EL (cell line): ENCODE results near the gene LARP4.
"Not testable (repeated sequence)": the region's sequence is repeated elsewhere in the genome, so short reads cannot be mapped to it uniquely, and the experiment has no call there.

ENCODE experiments used
- DNase-seq: peaks from one replicate; pipeline ENCODE4 v3.0.0-alpha.2; 2016

LARP4 gene

DNA sequence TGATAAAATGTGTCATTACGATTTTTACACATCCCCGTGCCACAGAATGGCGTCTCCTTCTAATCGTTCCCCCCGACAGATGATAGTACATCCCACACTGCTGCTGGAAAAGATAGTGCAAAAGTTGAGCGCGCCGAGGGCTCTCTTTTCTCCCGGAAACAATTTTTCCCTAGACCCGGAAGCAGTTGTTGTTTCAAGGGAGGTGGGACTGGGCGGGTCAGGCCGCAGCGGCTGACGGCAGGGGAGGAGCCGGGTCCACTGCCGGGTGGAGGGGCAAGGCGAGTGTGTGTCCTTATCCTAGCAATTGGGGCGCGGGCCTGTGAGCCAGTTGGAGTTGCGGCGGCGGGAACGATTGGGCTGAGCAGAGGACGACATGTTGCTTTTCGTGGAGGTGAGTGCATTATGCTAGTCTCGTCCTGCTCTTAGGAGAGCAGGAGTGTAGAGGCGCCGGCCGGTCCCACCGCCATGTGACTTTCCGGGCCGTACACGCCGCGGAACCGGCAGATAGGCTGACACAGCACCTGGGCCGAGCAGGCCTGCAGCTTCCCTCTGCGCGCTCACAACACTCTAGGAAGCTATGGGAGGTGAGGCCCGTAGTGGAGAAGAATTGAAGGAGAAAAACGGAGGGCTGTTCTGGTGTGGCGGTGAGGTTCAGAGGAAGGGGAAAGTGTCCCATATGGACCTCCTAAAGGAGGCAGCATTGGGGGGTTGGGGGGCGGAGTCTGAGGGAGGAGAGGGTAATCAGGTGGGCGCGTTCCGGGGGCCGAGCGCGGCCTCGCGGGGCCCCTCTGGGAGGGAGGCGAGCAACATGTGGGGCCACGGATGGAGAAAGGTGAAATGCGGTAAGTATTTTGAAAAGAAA lies at the start of gene LARP4:
Gene LARP4, plus strand, starts transcription at position 248 of the 862 bp plus-strand sequence. Its CDS starts 126 bp downstream, at position 374.
- peak; percentile 96 for DNase-seq

DNA sequence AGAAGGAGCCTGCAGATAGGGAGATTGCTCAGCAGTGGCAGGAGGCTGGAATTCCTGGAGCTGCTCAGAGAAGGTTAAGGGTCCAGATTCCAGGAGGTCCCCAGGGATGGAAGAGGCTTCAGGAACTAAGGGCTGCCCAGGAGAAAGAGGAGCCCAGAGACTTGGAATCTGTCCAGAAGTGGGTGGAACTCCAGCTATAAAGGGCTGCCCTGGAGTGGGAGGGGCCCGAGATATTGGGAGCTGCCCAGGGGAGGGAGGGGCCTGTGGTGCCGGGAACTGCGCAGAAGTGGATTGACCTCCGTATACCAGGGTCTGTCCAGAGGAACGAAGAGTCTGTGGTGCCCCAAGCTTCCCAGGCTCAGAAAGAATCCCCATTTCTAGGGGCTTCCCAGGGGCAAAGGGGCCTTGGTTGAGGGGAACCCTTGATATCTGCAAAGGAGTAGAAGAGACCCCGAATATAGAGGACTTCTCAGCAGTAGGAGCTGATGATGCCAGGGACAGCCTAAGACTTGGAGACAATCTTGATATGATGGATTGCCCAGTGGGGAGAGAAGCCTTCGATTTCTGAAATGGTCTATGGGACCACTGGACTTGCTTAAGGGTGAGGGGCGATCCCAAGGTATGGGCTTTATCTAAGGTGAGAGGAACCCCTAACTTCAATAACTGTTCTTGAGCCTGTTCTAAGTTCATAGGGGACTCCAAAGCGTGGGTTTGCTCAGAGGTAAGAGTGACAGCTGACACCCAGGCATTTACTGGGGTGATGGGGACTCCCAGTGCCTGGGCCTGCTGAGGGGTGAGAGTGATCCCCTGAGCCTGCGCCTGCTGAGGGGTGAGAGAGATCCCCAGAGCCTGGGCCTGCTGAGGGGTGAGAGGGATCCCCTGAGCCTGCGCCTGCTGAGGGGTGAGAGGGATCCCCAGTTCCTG lies 49.3 kb upstream of the LARP4 start:
- no peak for DNase-seq

DNA sequence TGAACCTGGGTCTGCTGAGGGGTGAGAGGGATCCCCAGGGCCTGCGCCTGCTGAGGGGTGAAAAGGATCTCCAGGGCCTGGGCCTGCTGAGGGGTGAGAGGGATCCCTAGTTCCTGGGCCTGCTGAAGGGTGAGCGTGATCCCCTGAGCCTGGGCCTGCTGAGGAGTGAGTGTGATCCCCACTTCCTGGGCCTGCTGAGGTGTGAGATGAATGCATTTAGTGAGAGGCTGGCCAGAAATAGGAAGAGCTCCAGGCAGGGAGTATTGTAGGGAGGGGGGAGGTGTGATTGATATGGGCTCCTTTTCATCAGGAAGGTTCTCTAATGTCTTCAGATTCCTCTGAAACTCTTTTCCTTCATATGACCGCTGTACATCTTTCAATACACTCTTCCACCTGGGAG lies 47.3 kb upstream of the LARP4 start:
- DNase-seq, result no peak

DNA sequence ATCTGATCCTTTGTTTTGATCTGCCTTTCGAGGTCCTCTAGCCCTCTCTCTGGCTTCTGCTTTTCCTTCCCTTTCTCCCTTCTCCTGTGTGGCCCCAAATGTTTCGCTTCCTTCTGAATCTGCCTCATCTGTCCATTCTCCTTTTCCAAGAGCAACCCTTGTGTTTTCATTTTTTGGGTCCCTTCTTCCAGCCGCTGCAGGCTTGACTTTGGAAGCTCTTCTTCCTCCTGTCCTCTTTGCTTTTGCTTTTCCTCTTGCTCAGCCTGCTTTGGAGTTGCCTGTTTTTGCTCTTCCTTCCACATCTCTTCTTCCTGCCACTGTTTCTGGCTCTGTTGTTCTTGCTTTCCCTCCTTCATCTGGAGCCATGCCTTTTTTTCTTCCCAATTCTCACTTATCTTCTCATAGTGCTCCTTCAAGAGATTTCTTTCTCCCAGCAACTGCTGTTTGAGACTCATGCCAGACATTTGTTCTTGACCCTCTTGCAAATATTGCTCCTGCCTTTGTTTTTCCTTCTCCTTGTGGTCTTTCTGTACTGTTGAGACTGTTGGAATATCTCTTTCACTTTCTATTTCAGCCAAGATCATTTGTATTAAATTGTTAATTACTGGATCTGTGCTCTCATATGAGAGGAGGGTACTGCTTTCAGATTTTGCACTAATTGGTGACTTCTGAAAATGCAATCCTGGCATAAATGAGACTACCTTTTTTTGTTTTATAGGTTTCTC lies 46.7 kb upstream of the LARP4 start:
- no peak for DNase-seq

GRCh38 chr12:50354908-50355307 lies 45.8 kb upstream of the LARP4 start:
- DNase-seq, result no peak

- no peak for DNase-seq
Observed at GRCh38 chr12:50355365-50355764, 45.3 kb upstream of the LARP4 start.

DNA sequence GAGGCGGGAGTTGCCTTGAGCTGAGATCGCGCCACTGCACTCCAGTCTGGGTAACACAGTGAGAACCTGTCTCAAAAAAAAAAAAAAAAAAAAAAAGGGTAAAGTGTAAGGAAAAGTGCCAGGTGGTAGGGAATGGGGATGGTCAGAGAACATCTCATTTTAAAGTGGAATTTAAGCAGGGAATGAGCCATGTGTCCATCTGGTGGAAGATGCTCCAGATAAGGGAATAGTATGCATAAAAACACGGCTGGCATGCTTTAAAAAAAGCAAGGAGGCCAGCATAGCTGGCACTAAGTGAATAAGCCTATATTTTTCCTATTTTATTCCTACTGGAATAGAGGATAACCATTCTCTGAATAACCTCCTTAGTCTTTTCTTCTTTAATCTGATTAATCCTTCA lies 38.0 kb upstream of the LARP4 start:
- no peak for DNase-seq

- no peak for DNase-seq
Observed at GRCh38 chr12:50363141-50363540, 37.5 kb upstream of the LARP4 start.

DNA sequence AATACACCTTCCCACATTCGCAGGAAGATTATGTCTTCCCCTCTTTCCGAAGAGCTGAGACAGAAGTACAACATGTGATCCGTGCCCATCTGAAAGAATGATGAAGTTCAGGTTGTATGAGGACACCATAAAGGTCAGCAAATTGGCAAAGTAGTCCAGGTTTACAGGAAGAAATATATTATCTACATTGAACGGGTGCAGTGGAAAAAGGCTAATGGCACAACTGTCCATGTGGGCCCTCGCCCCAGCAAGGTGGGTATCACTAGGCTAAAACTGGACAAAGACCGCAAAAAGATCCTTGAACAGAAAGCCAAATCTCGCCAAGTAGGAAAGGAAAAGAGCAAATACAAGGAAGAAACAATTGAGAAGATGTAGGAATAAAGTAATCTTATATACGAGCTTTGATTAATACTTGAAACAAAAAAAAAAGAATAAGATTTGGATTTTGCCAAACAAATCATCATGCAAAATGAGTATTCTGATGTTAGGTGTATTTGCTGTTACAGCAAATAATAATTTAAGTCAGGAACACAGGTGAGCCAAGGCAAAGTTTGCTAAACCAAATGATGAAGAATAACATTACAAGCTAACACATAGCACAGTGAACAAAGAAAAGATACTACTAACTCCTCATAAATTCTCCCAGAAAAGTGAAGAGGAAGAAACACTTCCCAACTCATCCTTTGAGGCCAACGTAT lies 34.8 kb upstream of the LARP4 start:
- DNase-seq, result no peak

DNA sequence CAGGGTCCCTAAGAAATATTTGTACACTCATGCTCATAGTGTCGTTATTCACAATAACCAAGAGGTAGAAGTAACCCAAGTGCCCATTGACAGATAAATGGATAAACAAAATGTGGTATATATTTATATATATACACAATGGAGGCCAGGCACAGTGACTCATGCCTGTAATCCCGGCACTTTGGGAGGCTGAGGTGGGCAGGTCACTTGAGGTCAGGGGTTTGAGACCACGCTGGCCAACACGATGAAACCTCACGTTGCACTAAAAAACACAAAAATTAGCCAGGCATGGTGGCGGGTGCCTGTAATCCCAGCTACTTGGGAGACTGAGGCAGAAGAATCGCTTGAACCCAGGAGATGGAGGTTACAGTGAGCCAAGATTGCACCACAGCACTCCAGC lies 30.0 kb upstream of the LARP4 start:
- DNase-seq, result not testable (repeated sequence)

GRCh38 chr12:50375802-50376201 lies 24.9 kb upstream of the LARP4 start:
- DNase-seq, result no peak

DNA sequence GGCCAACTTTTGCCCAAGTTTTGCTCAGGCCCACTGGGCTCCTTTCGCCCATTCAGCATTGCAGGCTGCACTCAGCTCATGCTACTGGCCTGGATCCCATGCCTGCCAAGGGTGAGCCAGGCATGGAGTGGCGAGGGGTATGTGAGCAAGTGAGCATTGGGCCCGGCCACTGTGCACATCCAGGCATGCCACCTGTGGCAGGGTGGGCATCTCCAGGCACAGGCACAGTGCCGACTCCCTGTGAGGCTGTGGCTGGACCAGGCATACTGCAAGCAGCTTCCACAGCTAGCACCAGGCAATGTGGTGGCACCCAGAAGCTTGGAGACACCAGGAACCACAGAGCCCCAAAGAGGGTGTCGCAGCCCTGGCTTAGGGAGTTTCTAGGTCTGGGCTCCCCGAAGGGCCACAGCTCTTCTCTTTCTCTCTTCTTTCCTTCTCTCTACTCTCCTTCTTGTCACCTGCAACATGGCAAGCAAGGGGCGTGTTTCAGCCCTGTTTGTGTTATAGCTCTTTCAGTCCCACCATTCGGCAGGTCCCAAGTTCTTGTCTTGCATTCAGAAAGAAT lies 19.8 kb upstream of the LARP4 start:
- DNase-seq, result no peak

DNA sequence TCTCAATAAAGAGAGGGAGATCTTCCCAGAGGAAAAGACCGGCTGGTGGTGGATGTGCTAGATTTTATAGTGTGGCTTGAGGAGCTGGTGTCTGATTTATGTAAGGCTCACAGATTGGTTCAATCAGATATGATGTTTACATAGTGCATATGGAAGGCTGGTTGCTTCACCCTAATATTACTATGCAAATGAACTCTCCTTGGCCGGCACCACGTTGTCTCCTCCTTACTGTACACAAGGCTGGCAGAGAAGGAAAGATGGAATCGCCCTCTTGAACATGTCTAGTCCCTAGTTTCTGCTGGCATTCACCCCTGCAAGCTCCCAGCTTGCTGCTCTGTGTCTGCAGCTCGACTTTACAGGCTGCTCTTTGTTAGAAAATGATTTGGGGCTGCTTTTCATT lies 13.2 kb upstream of the LARP4 start:
- no peak for DNase-seq

DNA sequence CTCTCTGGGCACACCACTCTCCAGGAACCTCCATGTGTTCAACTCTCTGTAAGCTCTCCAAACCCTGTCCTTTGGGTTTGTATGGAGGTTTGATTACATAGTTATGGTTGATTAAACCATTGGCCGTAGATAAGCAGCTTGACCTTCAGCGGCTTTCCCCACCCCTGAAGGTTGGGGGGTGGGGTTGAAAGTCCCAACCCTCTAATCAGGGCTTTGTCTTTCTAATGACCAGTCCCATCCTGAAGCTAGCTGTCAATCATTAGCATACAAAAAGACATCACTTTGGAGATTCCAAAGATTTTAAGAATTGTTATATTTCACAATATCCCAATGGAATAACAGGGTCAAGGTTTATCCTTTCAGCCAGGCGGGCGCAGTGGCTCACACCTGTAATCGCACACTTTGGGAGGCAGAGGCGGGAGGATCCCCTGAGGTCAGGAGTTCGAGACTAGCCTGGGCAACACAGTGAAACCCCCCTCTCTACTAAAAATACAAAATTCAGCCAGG lies 12.7 kb upstream of the LARP4 start:
- DNase-seq, result no peak

DNA sequence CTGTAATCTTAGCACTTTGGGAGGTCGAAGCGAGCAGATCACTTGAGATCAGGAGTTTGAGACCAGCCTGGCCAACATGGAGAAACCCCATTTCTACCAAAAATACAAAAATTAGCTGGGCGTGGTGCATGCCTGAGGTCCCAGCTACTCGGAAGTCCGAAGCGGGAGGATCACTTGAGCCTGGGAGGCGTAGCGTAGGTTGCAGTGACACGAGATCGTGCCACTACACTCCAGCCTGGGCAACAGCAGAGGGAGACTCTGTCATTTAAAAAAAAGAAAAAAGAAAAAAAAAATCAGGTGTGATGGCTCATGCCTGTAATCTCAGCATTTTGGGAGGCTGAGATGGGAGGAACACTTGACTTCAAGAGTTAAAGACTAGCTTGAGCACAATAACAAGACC lies 11.9 kb upstream of the LARP4 start:
- DNase-seq, result not testable (repeated sequence)

- peak; percentile 96 for DNase-seq
Observed at GRCh38 chr12:50390316-50390741, 10.4 kb upstream of the LARP4 start.

- DNase-seq, result peak; percentile 72
Observed at GRCh38 chr12:50394469-50395029, 6.1 kb upstream of the LARP4 start.

DNA sequence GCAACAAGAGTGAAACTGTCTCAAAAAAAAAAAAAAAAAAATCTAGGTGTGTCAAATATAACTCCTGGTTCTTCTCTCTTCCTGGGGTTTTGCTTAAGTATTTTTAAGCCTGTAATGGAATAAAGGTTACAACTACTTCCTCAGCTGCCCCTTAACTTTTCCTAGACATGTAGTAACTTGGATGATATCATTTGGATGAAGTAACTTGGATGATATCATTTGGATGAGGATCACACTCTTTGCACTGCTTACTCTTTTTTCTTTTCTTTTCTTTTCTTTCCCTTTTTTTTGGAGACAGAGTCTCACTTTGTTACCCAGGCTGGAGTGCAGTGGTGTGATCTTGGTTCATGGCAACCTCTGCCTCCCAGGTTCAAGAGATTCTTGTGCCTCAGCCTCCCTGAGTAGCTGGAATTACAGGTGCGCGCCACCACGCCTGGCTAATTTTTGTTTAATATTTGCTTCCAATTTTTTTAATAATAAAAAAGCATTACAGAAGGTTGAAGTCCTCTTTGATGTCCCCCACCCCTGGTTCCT lies 3.5 kb upstream of the LARP4 start:
- DNase-seq, result peak; percentile 40

GRCh38 chr12:50398931-50399330 lies 1.8 kb upstream of the LARP4 start:
- DNase-seq, result no peak

- DNase-seq, result no peak
Observed at GRCh38 chr12:50400104-50400637, 514 bp upstream of the LARP4 start.
